ENCODE measurements around the gene GOLGA6L10. TPM values are rescaled to one million over a fixed set of nuclear protein-coding genes. Genes with fewer than 3 reads are reported as not detected.

GOLGA6L10 gene
- 0.38 to 0.71 TPM (median 0.59 TPM) in 5 replicates for total RNA-seq (2022; extraction: Qiagen RNA extraction; ENCODE audit: low read depth)

GRCh38 chr15:82349375-82349774 is at the start of gene GOLGA6L10:
Gene GOLGA6L10 (minus strand): TSS chr15:82349475. CDS start chr15:82349375, 100 bp downstream.

Other genes with a start within 250 kb of the GOLGA6L10 start
- 22.2 to 27.2 TPM (median 23.7 TPM) in 5 replicates for gene EFL1, start 86.7 kb downstream of the GOLGA6L10 start, total RNA-seq (2022; extraction: Qiagen RNA extraction; ENCODE audit: low read depth)
- gene SAXO2, start 86.7 kb downstream of the GOLGA6L10 start, total RNA-seq (2022; extraction: Qiagen RNA extraction; ENCODE audit: low read depth): 1.9 to 3.4 TPM (median 2.6 TPM) in 5 replicates
- 2.3 to 3.1 TPM (median 3.0 TPM) in 5 replicates for gene GOLGA6L9, start 80.3 kb upstream of the GOLGA6L10 start, total RNA-seq (2022; extraction: Qiagen RNA extraction; ENCODE audit: low read depth)
- 3,969 to 4,458 TPM (median 4,149 TPM) in 5 replicates for gene RPS17, start 191.0 kb upstream of the GOLGA6L10 start, total RNA-seq (2022; extraction: Qiagen RNA extraction; ENCODE audit: low read depth)